AG04449 (cell line): Measurements from ENCODE around the gene QKI.

Source experiments
- CTCF ChIA-PET: fragments of 350-600 bp; formaldehyde crosslinking; extraction: SDS; loops from one replicate; lab custom pipeline; 2021; ENCODE audit warnings: antibody characterized with exemption; lab: Yijun Ruan, JAX
- POLR2A ChIA-PET: fragments of 400-600, 350-600 bp; formaldehyde crosslinking; extraction: SDS; loops from one replicate; lab custom pipeline; 2020; ENCODE audit warnings: antibody characterized with exemption, inconsistent platforms; lab: Yijun Ruan, JAX
- DNase-seq: peaks from one replicate; pipeline ENCODE4 v3.0.0-alpha.2; 2010; ENCODE audit warnings: low read depth, low spot score
- H3K4me3 ChIP-seq: 2 replicates; pipeline ENCODE4 v1.5.1; 2011; ENCODE audit warnings: low read depth, mild to moderate bottlenecking, control low read depth, low read length
- CTCF ChIP-seq: IDR thresholded peaks from one replicate; pipeline ENCODE4 v1.5.1; 2011; ENCODE audit warnings: mild to moderate bottlenecking, moderate library complexity, low read length, control low read depth, inconsistent platforms; ENCODE audit not compliant: insufficient read depth; ENCODE audit errors: missing control alignments

The QKI gene

GRCh38 chr6:163625265-163625664 is 210.7 kb downstream of the QKI start:
- TF ChIP-seq CTCF, result no peak
- H3K4me3 ChIP-seq, result no peak overlapping the region
- ChIA-PET CTCF (no interaction called here), POLR2A (no interaction called here)
- DNase-seq, result no peak

GRCh38 chr6:163626073-163626867 is 211.8 kb downstream of the QKI start:
- no peak for TF ChIP-seq CTCF
- CTCF ChIA-PET, result no interaction called here
- H3K4me3 ChIP-seq, result no peak overlapping the region
- POLR2A ChIA-PET, result no interaction called here
- DNase-seq, result no peak

- TF ChIP-seq CTCF, result no peak
- ChIA-PET CTCF (no interaction called here), POLR2A (no interaction called here)
- no peak for DNase-seq
- H3K4me3 ChIP-seq, result no peak overlapping the region
These were observed 212.9 kb downstream of the QKI start for GRCh38 chr6:163627274-163628062.
